ENCODE results near the gene IL1R2.

DNA sequence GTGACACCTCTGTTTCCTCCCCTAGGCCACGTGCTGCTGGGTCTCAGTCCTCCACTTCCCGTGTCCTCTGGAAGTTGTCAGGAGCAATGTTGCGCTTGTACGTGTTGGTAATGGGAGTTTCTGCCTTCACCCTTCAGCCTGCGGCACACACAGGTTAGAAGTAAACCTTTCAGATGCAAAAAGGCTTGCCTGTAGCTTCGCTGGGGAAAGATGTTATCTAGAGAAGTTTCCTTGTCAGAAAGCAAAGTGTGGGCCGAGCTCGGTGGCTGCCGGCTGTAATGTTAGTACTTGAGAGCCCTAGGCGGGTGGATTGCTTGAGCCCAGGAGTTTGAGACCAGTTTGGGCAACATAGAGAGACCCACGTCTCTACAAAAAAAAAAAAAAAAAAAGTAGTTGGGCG, 16.7 kb downstream of the IL1R2 start:
- no peak for TF ChIP-seq CTCF (conservative IDR thresholded peaks at IDR 0.05 in 1 of 2, IDR thresholded peaks at IDR 0.05 in 1 of 2; ENCODE audit: low read depth in 1 of 2, low read length in 2 of 2)
- TF ChIP-seq EZH2 (IDR thresholded peaks at IDR 0.05; ENCODE audit: low read length, missing control alignments): no peak
